Mucosa of stomach (tissue), 1 donor: ENCODE measurements around the gene SLC1A5.
"Not testable (repeated sequence)": the region's sequence is repeated elsewhere in the genome, so short reads cannot be mapped to it uniquely, and the experiment has no call there.

ENCODE experiments used
- H3K27me3 ChIP-seq: one replicate; pipeline ENCODE4 v1.7.0; 2013; ENCODE audit warnings: mild to moderate bottlenecking, low read length; ENCODE audit not compliant: control insufficient read depth, insufficient read depth
- H3K36me3 ChIP-seq: one replicate; pipeline ENCODE4 v1.7.0; 2013; ENCODE audit warnings: low read length; ENCODE audit not compliant: control insufficient read depth, insufficient read depth
- H3K4me1 ChIP-seq: one replicate; pipeline ENCODE4 v1.7.0; 2013; ENCODE audit warnings: mild to moderate bottlenecking, low read length; ENCODE audit not compliant: control insufficient read depth, insufficient read depth
- H3K4me3 ChIP-seq: one replicate; pipeline ENCODE4 v1.7.0; 2013; ENCODE audit warnings: low read length
- H3K9ac ChIP-seq: one replicate; pipeline ENCODE4 v1.7.0; 2013; ENCODE audit warnings: mild to moderate bottlenecking, low read length, moderate library complexity
- H3K9me3 ChIP-seq: one replicate; pipeline ENCODE4 v1.7.0; 2013; ENCODE audit warnings: mild to moderate bottlenecking, low read length, moderate library complexity; ENCODE audit not compliant: control insufficient read depth
- donor health status: Pancreatic carcinoma.

The SLC1A5 gene

DNA sequence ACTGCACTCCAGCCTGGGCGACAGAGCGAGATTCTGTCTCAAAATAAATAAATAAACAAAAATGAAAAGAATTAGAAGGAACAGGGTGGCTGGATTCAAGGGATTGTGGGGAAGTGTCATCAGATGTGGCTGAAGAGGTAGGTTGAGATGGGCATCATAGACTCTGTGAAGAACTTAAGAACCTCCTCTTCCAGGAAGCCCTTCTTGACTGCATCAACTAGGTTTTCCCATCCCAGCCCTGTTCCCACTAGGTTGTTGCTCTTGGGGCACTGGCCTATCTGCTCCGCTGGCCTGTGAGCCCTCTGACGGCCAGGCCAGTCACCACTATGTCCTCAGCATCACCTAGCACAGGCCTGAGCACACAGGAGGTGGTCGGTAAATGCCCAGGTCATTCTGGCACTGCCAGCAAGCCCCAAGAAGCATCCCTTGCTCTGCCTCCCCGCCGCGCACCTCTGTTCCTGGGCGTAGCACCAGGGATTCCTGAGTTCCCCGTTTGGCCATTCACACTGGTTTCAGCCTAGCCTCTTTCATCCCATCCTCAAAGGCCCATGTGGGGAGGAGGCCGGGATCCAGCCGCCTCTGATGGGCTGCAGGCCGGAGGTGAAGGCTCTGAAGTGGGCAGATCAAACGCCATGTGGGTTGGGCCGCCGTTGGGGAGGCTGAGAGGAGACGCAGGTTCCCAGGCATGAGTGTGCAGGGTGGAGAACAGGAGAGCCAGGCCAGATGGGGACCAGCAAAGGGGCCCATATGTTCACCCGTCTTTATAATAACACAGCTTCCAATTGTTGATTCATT is 27.6 kb upstream of the SLC1A5 start:
- H3K9me3 ChIP-seq, result no peaks in the 10 kb centered on the region
- no peaks in the 10 kb centered on the region for H3K27me3 ChIP-seq
- H3K4me3 ChIP-seq, result no peak overlapping the region
- H3K36me3 ChIP-seq, result no peaks in the 10 kb centered on the region
- H3K4me1 ChIP-seq, result peaks cover 12% of the 10 kb centered on the region
- H3K9ac ChIP-seq, result no peak overlapping the region

DNA sequence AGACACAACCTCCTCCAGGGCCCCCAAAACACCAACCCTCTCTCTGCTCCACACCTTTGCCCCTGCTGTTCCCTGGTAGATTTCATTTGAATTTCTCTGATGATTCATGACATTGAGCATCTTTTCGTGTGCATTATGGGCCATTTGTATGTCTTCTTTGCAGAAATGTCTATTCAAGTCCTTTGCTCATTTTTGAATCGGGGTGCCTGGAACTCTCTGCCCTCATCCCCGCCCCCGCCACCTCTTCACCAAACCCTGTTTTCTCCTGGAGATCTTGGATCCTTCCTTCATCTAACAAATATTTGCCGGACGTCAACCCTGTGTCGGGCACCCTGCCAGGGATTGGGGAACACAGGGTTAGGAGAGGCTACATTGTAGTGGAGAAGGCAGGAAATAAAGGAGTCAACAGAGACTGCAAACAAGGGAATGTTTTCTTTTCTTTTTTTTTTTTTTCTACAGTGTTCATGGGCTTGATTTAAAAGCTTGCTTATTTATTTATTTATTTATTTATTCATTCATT is 25.5 kb upstream of the SLC1A5 start:
- Histone ChIP-seq H3K9me3 (no peaks in the 10 kb centered on the region), H3K36me3 (no peaks in the 10 kb centered on the region), H3K4me1 (peaks cover 8% of the 10 kb centered on the region), H3K9ac (no peak overlapping the region), H3K4me3 (no peak overlapping the region), H3K27me3 (no peaks in the 10 kb centered on the region)

DNA sequence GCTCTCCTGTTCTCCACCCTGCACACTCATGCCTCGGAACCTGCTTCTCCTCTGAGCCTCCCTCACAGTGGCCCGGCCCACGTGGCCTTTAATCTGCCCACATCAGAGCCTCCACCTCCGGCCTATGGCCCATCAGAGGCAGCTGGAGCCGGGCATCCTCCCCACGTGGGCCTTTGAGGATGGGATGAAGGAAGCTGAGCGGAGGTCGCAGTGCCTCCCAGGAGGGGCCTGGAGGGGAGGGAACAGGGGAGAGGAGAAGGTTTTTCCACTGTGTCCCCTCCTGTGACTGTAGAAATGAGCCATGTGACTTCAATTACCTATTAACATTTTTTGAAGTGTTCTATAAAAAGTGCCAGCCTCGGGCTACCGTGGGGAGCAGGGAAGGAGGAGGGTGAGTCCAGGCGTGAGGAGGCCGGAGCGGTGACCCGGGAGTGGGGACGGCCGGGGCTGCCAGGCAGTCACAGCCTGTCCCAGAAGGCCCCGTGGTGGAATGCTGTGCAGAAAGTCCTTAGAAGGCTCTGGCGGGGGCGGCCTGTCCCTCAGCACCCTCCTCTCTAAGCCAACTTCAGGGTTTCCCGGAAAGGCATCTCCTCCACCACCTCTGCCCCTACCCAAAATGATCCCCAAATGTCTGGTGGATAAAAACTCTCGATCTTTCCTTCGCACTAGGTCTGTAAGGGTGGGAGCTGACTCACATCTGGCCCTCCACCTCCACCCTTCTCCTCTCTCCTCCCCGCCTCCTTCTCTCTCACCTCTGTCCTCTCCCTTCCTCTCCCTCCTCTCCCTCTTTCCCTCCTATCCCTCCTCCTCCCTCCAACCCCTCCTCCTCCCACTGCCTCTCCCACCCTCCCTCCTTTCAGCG is 24.8 kb upstream of the SLC1A5 start:
- Histone ChIP-seq H3K9ac (no peak overlapping the region), H3K4me1 (peaks cover 8% of the 10 kb centered on the region), H3K9me3 (no peaks in the 10 kb centered on the region), H3K27me3 (no peaks in the 10 kb centered on the region), H3K4me3 (no peak overlapping the region), H3K36me3 (no peaks in the 10 kb centered on the region)

DNA sequence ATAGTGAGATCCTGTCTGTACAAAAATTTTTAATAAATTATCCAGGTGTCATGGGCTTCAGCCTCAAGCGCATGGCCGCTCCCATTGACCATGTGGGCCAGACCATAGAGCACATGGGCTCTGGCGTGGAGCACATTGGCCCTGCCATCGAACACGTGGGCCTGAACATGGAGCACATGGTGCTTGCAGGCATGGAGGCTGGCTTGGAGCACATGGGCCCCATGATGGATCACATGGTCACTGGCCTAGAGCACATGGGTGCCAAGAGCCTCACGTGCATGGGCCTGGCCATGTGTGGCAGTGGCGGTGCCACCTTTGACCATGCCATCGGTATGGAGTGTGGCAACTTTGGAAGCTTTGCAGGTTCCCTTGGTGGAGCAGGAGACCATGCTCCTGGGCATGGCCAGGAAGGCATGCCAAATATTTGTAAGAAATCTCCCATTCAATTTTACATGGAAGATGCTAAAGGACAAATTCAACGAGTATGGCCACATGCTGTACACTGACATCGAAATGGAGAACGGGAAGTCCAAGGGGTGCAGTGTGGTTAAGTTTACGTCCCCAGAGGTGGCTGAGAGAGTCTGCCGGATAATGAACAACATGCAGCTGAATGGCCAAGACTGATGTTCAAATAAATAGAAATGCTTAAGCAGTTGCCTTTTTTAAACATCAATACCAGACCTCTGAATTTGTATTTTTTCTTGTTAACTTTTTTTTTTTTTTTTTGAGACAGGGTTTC is 21.3 kb upstream of the SLC1A5 start:
- Histone ChIP-seq H3K27me3 (no peaks in the 10 kb centered on the region), H3K9me3 (no peaks in the 10 kb centered on the region), H3K36me3 (no peaks in the 10 kb centered on the region), H3K4me1 (peaks cover 8% of the 10 kb centered on the region), H3K9ac (no peak overlapping the region), H3K4me3 (no peak overlapping the region)

DNA sequence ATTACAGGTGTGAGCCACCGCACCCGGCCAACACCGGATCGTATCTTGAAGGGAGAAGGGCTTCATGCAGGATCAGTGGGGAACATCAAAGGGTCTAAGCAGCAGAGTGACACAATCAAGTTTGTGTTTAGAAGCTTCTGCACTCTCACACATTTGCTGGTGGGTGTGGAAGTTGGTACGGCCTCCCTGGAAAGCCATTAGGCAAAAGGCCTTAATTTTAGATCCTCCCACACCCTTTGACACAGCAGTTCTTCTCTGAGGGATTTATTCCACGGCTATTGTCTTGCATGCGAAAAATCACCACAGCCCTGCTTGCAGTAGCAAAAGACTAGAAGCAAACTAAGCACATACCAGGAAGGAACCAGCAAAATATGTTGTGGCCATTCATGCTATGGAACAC is 18.3 kb upstream of the SLC1A5 start:
- Histone ChIP-seq H3K4me3 (no peak overlapping the region), H3K36me3 (no peaks in the 10 kb centered on the region), H3K9ac (no peak overlapping the region), H3K27me3 (no peaks in the 10 kb centered on the region), H3K4me1 (no peaks in the 10 kb centered on the region), H3K9me3 (no peaks in the 10 kb centered on the region)

DNA sequence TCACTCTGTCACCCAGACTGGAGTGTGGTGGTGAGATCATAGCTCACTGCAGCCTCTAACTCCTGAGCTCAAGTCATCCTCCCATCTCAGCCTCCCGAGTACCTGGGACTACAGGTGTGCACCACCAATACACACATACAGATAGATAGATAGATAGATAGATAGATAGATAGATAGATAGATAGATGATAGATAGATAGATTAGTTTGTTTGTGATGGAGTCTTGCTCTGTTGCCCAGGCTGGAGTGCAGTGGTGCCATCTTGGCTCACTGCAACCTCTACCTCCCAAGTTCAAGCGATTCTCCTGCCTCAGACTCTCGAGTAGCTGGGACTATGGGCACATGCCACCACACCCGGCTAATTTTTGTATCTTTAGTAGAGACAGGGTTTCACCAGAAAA is 16.0 kb upstream of the SLC1A5 start:
- not testable (repeated sequence) for H3K9me3 ChIP-seq, H3K4me3 ChIP-seq, H3K9ac ChIP-seq, H3K4me1 ChIP-seq, H3K36me3 ChIP-seq, H3K27me3 ChIP-seq

DNA sequence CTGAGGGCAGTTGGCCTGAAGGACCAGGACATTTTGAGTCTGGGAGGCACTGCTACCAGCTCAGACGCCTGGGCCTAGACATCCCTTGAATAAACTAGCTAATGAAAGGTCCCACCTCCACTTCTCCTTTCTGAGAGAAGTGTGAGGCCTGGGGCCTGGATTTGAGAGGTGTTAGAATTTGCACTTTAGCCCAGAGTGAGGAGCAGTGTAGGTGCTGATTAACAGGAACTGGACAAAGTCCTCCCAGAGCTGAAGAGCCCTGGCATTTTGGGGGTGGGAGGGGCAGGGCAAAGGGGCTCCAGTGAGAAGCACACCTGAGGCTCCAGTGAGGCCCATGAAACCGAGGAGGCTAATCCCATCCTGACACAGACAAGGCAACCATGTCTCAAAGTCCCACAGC is 15.2 kb upstream of the SLC1A5 start:
- no peak overlapping the region for H3K4me3 ChIP-seq
- H3K4me1 ChIP-seq, result no peaks in the 10 kb centered on the region
- H3K27me3 ChIP-seq, result no peaks in the 10 kb centered on the region
- no peaks in the 10 kb centered on the region for H3K9me3 ChIP-seq
- H3K9ac ChIP-seq, result no peak overlapping the region
- no peaks in the 10 kb centered on the region for H3K36me3 ChIP-seq

DNA sequence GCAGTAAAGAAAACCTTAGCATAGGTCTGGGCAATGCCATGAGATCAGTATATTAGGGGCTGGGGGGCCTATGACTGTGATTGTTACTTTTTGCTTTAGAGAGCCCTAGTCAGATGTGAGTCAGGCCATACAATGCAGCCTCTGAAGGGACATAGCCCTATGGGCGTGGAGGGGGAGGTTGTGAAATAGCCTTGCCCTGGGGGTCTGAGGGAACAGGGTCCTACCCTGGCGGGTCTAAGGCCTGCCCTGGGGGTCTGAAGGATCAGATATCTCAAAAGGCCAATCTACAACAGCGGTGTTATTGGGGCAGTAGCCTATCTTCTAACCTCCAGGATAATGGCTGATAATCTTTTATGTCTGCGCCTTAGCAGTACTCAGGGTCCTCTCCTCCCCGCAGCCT is 13.8 kb upstream of the SLC1A5 start:
- Histone ChIP-seq H3K9ac (no peak overlapping the region), H3K9me3 (no peaks in the 10 kb centered on the region), H3K36me3 (no peaks in the 10 kb centered on the region)

DNA sequence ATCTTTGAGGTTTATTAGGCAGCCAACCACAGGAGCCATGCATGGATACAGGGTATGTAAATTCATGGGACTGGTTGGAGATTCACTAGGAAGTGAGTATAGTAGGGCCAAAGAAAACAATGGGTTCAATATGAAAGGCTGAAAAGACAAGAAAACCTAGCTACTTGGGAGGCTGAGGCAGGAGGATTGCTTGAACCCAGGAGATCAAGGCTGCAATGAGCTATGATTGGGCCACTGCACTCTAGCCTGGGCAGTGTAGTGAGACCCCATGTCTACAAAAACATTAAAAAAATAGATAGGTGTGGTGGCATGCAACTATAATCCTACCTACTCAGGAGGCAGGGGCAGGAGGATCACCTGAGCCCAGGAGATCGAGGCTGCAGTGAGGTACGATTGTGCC is 10.3 kb upstream of the SLC1A5 start:
- Histone ChIP-seq H3K9me3 (no peaks in the 10 kb centered on the region), H3K36me3 (no peaks in the 10 kb centered on the region), H3K4me3 (no peak overlapping the region), H3K27me3 (no peaks in the 10 kb centered on the region), H3K9ac (no peak overlapping the region), H3K4me1 (peaks cover 4% of the 10 kb centered on the region)

More for the DNA sequence above, 13.8 kb upstream of the SLC1A5 start:
- H3K4me3 ChIP-seq, result no peak overlapping the region
- H3K27me3 ChIP-seq, result no peaks in the 10 kb centered on the region
- no peaks in the 10 kb centered on the region for H3K4me1 ChIP-seq

DNA sequence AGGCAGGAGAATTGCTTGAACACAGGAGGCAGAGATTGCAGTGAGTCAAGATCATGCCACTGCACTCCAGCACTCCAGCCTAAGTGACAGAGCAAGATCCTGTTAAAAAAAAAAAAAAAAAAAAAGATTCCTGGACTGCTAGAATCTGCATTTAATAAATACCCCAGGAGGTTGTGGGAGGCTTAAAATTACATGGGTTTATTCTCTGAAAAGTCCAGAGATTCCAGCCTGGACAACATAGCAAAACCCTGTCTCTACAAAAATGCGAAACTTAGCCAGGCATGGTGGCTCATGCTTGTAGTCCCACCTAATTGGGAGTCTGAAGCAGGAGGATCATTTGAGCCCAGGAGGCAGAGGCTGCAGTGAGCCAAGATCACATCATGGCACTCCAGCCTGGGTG is 9.5 kb upstream of the SLC1A5 start:
- Histone ChIP-seq H3K36me3 (no peaks in the 10 kb centered on the region), H3K9ac (no peak overlapping the region), H3K9me3 (no peaks in the 10 kb centered on the region), H3K4me3 (no peak overlapping the region), H3K4me1 (peaks cover 4% of the 10 kb centered on the region), H3K27me3 (no peaks in the 10 kb centered on the region)

DNA sequence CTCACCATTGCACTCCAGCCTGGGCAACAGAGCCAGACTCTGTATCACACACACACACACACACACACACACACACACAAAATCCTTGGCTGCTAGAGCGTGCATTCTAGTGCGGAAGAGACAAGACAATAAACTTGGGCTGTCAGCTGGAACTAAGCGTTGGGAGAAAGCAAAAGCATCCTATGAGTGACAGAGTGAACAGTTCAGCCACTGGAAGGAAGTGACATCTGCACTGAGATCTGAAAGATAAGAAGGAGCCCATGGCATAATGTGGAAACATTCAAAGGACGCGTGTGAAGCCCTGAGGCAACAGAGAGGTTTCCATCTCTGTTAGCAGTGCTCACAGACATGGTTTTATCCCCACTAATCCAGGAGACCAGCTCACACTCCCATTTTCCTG is 3.5 kb upstream of the SLC1A5 start:
- H3K4me1 ChIP-seq, result peaks cover 23% of the 10 kb centered on the region
- no peaks in the 10 kb centered on the region for H3K9me3 ChIP-seq

DNA sequence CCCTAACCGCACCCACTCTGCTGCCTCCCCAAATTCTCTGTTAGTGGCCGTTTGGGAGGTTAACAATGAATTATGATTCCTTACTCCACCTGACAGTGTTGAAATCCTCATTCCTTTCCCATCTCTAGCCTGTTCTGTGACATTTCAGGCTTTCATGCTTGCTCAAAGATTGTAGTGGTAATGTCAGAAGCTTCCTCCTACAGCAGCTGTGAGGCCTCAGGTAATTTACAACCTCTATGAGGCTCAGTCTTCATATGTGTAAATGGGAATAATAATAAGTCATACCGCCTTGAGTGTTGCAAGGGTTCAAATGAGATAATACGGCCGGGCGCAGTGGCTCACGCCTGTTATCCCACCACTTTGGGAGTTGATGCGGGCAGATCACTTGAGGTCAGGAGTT is 977 bp upstream of the SLC1A5 start:
- Histone ChIP-seq H3K27me3 (no peaks in the 10 kb centered on the region), H3K9me3 (no peaks in the 10 kb centered on the region), H3K36me3 (no peaks in the 10 kb centered on the region), H3K4me3 (no peak overlapping the region), H3K4me1 (peaks cover 42% of the 10 kb centered on the region), H3K9ac (no peak overlapping the region)

More for the DNA sequence above, 3.5 kb upstream of the SLC1A5 start:
- no peaks in the 10 kb centered on the region for H3K36me3 ChIP-seq
- H3K27me3 ChIP-seq, result no peaks in the 10 kb centered on the region
- H3K4me3 ChIP-seq, result no peak overlapping the region
- H3K9ac ChIP-seq, result no peak overlapping the region
